Measurements from ENCODE around the gene STXBP6.

The STXBP6 gene

GRCh38 chr14:25052385-25052784, 2.4 kb upstream of the STXBP6 start:
- no peak for DNase-seq (ENCODE audit: low read depth in 2 of 2)

GRCh38 chr14:25050269-25051150, 563 bp upstream of the STXBP6 start:
- DNase-seq (ENCODE audit: low read depth in 2 of 2) = no peak

- no peak for DNase-seq (ENCODE audit: low read depth in 2 of 2)
These were observed 817 bp downstream of the STXBP6 start for GRCh38 chr14:25049093-25049567.

GRCh38 chr14:25048170-25049016, 1.6 kb downstream of the STXBP6 start:
- DNase-seq (ENCODE audit: low read depth in 2 of 2) = no peak

- no peak for DNase-seq (ENCODE audit: low read depth in 2 of 2)
These were observed 3.5 kb downstream of the STXBP6 start for GRCh38 chr14:25046301-25046943.

GRCh38 chr14:25044106-25044698, 5.7 kb downstream of the STXBP6 start:
- no peak for DNase-seq (ENCODE audit: low read depth in 2 of 2)

- no peak for DNase-seq (ENCODE audit: low read depth in 2 of 2)
These were observed 7.3 kb downstream of the STXBP6 start for GRCh38 chr14:25042362-25043299.

- no peak for DNase-seq (ENCODE audit: low read depth in 2 of 2)
These were observed 8.0 kb downstream of the STXBP6 start for GRCh38 chr14:25041898-25042297.

GRCh38 chr14:25041484-25041883, 8.5 kb downstream of the STXBP6 start:
- DNase-seq (ENCODE audit: low read depth in 2 of 2) = no peak

GRCh38 chr14:25039933-25040332, 10.0 kb downstream of the STXBP6 start:
- no peak for DNase-seq (ENCODE audit: low read depth in 2 of 2)

- no peak for DNase-seq (ENCODE audit: low read depth in 2 of 2)
These were observed 11.8 kb downstream of the STXBP6 start for GRCh38 chr14:25038044-25038668.

- no peak for DNase-seq (ENCODE audit: low read depth in 2 of 2)
These were observed 12.9 kb downstream of the STXBP6 start for GRCh38 chr14:25037032-25037431.

GRCh38 chr14:25034803-25035681, 14.9 kb downstream of the STXBP6 start:
- no peak for DNase-seq (ENCODE audit: low read depth in 2 of 2)

- DNase-seq (ENCODE audit: low read depth in 2 of 2) = no peak
These were observed 16.6 kb downstream of the STXBP6 start for GRCh38 chr14:25033358-25033757.

GRCh38 chr14:25032092-25032784, 17.7 kb downstream of the STXBP6 start:
- no peak for DNase-seq (ENCODE audit: low read depth in 2 of 2)

GRCh38 chr14:25026476-25027137, 23.3 kb downstream of the STXBP6 start:
- no peak for DNase-seq (ENCODE audit: low read depth in 2 of 2)

GRCh38 chr14:25019892-25020291, 30.1 kb downstream of the STXBP6 start:
- DNase-seq (ENCODE audit: low read depth in 2 of 2) = no peak

GRCh38 chr14:25017562-25017961, 32.4 kb downstream of the STXBP6 start:
- no peak for DNase-seq (ENCODE audit: low read depth in 2 of 2)
